Neuronal stem cell (in vitro differentiated cells): ENCODE measurements around the gene UBAP1L.
A peak's percentile ranks its signal among the peaks of the same experiment; 100 is the strongest.

ENCODE experiments used
- DNase-seq: peaks from one replicate; pipeline ENCODE4 v3.0.0-alpha.2; 2013; ENCODE audit warnings: low spot score
- H2AFZ ChIP-seq: one replicate; pipeline ENCODE4 v1.6.1; 2013; ENCODE audit warnings: mild to moderate bottlenecking, low read length, inconsistent platforms
- H2AK5ac ChIP-seq: 2 replicates; pipeline ENCODE4 v1.6.1; 2013; ENCODE audit warnings: low read depth, mild to moderate bottlenecking, inconsistent platforms, low read length, moderate library complexity, mixed read lengths
- H2BK120ac ChIP-seq: 2 replicates; pipeline ENCODE4 v1.6.1; 2013; ENCODE audit warnings: low read depth, mild to moderate bottlenecking, inconsistent platforms, low read length, moderate library complexity, mixed read lengths
- H2BK12ac ChIP-seq: one replicate; pipeline ENCODE4 v1.6.1; 2013; ENCODE audit warnings: low read length, inconsistent platforms
- H2BK15ac ChIP-seq: 2 replicates; pipeline ENCODE4 v1.6.1; 2013; ENCODE audit warnings: mild to moderate bottlenecking, low read length, inconsistent platforms, mixed read lengths
- H2BK5ac ChIP-seq: one replicate; pipeline ENCODE4 v1.6.1; 2013; ENCODE audit warnings: inconsistent platforms, mild to moderate bottlenecking, low read length, moderate library complexity
- H3K14ac ChIP-seq: one replicate; pipeline ENCODE4 v1.6.1; 2013; ENCODE audit warnings: low read length, inconsistent platforms
- H3K18ac ChIP-seq: 2 replicates; pipeline ENCODE4 v1.6.1; 2013; ENCODE audit warnings: low read length, inconsistent platforms
- H3K23ac ChIP-seq: 2 replicates; pipeline ENCODE4 v1.6.1; 2013; ENCODE audit warnings: low read depth, mild to moderate bottlenecking, mixed read lengths, low read length, inconsistent platforms; ENCODE audit not compliant: poor library complexity
- H3K27ac ChIP-seq: replicated peaks from 3 replicates; pipeline ENCODE4 v1.5.1; 2013; ENCODE audit warnings: low read length, inconsistent platforms
- H3K27me3 ChIP-seq, 3 experiments: 2 replicates each; pipeline ENCODE4 v1.6.1; 2013; ENCODE audit warnings: low read length in 3 of 3, mild to moderate bottlenecking in 2 of 3, inconsistent platforms in 1 of 3, low read depth in 1 of 3, mixed read lengths in 1 of 3, moderate library complexity in 1 of 3; ENCODE audit not compliant: control insufficient read depth in 3 of 3, insufficient read depth in 3 of 3
- H3K36me3 ChIP-seq, 2 donors: replicated peaks in 1 of 2; 2 replicates each; pipeline ENCODE4 v1.6.1; 2013; ENCODE audit warnings: low read length in 2 of 2; ENCODE audit not compliant: control insufficient read depth in 2 of 2, insufficient read depth in 2 of 2
- H3K4ac ChIP-seq: 2 replicates; pipeline ENCODE4 v1.6.1; 2013; ENCODE audit warnings: inconsistent platforms, mild to moderate bottlenecking, low read length, moderate library complexity
- H3K4me1 ChIP-seq, 2 donors: 1 replicate in 1 of 2; 2 replicates in 1 of 2; pipeline ENCODE4 v1.6.1; 2013; ENCODE audit warnings: low read length in 2 of 2, low read depth in 1 of 2; ENCODE audit not compliant: control insufficient read depth in 2 of 2, insufficient read depth in 1 of 2
- H3K4me2 ChIP-seq: one replicate; pipeline ENCODE4 v1.6.1; 2013; ENCODE audit warnings: mild to moderate bottlenecking, low read length, inconsistent platforms; ENCODE audit not compliant: insufficient read depth, poor library complexity, severe bottlenecking
- H3K4me3 ChIP-seq, 2 donors: 2 replicates each; pipeline ENCODE4 v1.5.1; 2013; ENCODE audit warnings: low read length in 2 of 2, mild to moderate bottlenecking in 2 of 2, inconsistent platforms in 1 of 2, moderate library complexity in 1 of 2
- H3K79me1 ChIP-seq: one replicate; pipeline ENCODE4 v1.6.1; 2013; ENCODE audit warnings: low read depth, mild to moderate bottlenecking, inconsistent platforms, low read length, moderate library complexity
- H3K9ac ChIP-seq: one replicate; pipeline ENCODE4 v1.6.1; 2013; ENCODE audit warnings: mild to moderate bottlenecking, low read depth, low read length, inconsistent platforms; ENCODE audit not compliant: poor library complexity
- H3K9me3 ChIP-seq, 2 donors: replicated peaks in 1 of 2; 2 replicates each; pipeline versions ENCODE3 to v1.6.1; 2013; ENCODE audit warnings: low read length in 2 of 2, mild to moderate bottlenecking in 2 of 2, inconsistent platforms in 1 of 2, low read depth in 1 of 2, mixed read lengths in 1 of 2, moderate library complexity in 1 of 2; ENCODE audit not compliant: control insufficient read depth in 2 of 2, insufficient read depth in 1 of 2
- H4K8ac ChIP-seq: one replicate; pipeline ENCODE4 v1.6.1; 2013; ENCODE audit warnings: low read depth, mild to moderate bottlenecking, inconsistent platforms, low read length, moderate library complexity
- H4K91ac ChIP-seq: one replicate; pipeline ENCODE4 v1.6.1; 2013; ENCODE audit warnings: low read length, low read depth, mild to moderate bottlenecking, inconsistent platforms; ENCODE audit not compliant: poor library complexity
- WGBS, 2 donors: extraction: QIAGEN DNeasy Blood & Tissue Kit; methylation state at CpG; one replicate each; pipeline ENCODE4 v1.1.7; 2013; ENCODE audit warnings: missing lambda C conversion rate in 2 of 2, mixed read lengths in 1 of 2; ENCODE audit not compliant: insufficient read length in 2 of 2, insufficient replicate concordance in 1 of 2; ENCODE audit errors: extremely low coverage in 2 of 2; 5-methylcytosine and 5-hydroxymethylcytosine counted together

UBAP1L gene

DNA sequence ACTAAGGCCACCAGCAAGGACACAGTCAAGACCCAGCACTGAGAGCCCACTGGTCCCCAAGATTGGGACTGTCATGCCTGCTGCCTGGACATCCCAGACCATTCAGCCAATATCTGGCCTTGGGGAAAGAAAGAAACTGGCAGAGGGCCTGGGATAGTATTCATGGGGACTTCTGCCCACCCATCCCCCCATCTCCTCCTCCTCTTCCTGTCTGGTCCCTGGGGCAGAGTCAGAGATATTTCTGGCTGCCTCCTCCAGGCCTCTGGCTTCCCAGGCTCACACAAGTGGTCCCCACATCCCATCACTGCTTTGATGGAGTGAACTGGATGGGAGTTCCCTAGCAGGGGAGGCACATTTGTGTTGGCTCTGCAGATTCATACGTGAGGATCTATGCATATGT, 43.0 kb downstream of the UBAP1L start:
- Histone ChIP-seq H2BK120ac (no peak overlapping the region), H3K4ac (no peak overlapping the region), H2AK5ac (no peak overlapping the region), H3K27me3 (peaks cover 0 to 32% (median 0%) of the 10 kb centered on the region in 3 experiments), H2BK15ac (no peak overlapping the region), H3K27ac (no peak overlapping the region), H3K4me2 (no peak overlapping the region), H4K91ac (no peak overlapping the region), H3K36me3 (no peaks in the 10 kb centered on the region), H3K18ac (no peak overlapping the region), H2BK12ac (no peak overlapping the region), H3K4me1 (peaks cover 3 to 11% of the 10 kb centered on the region in 2 donors), H3K23ac (no peak overlapping the region), H3K9ac (no peak overlapping the region), H3K9me3 (peaks cover 2 to 4% of the 10 kb centered on the region in 2 donors), H2BK5ac (no peak overlapping the region), H4K8ac (no peak overlapping the region), H3K79me1 (no peaks in the 10 kb centered on the region), H3K14ac (no peak overlapping the region), H2AFZ (no peak overlapping the region), H3K4me3 (no peak overlapping the region)
- no peak for DNase-seq
- no CpG with 5 or more reads among the region's 1 CpG for WGBS, 2 donors

DNA sequence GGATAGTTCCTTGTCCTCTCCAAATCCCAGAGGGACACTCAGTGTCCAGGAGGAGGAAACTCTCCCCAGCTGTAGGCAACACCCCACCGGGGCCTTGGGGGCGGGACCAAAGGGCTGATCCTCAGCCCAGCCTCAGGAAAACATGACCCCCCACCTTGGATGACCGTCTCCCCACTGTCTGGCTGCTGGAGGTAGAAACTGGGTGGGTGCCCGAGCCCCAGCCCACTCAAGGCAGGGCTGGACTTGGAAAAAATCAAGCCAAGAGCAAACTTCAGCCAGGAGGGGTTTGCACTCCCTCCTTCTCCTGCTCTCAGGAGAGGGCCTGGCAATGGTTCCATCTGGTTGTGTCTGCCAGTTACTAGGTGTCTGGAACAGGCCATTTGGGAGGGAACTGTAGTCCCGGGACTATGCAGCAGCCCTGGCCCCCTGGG, 43.6 kb downstream of the UBAP1L start:
- Histone ChIP-seq H2BK15ac (no peak overlapping the region), H3K14ac (peak overlapping the region; percentile 14), H4K91ac (no peak overlapping the region), H3K9ac (no peak overlapping the region), H2BK5ac (no peak overlapping the region), H3K23ac (no peak overlapping the region), H3K4me2 (no peak overlapping the region), H3K36me3 (no peaks in the 10 kb centered on the region), H4K8ac (no peak overlapping the region), H2AK5ac (no peak overlapping the region), H2AFZ (no peak overlapping the region), H3K9me3 (peaks cover 2 to 4% of the 10 kb centered on the region in 2 donors), H2BK120ac (no peak overlapping the region), H3K4me3 (no peak overlapping the region), H3K79me1 (no peaks in the 10 kb centered on the region), H3K4me1 (peaks cover 8 to 15% of the 10 kb centered on the region in 2 donors), H3K18ac (peak overlapping the region; percentile 63), H2BK12ac (no peak overlapping the region), H3K27ac (no peak overlapping the region), H3K27me3 (peaks cover 0 to 38% (median 0%) of the 10 kb centered on the region in 3 experiments), H3K4ac (no peak overlapping the region)
- no CpG with 5 or more reads among the region's 5 CpGs for WGBS, 2 donors
- no peak for DNase-seq

DNA sequence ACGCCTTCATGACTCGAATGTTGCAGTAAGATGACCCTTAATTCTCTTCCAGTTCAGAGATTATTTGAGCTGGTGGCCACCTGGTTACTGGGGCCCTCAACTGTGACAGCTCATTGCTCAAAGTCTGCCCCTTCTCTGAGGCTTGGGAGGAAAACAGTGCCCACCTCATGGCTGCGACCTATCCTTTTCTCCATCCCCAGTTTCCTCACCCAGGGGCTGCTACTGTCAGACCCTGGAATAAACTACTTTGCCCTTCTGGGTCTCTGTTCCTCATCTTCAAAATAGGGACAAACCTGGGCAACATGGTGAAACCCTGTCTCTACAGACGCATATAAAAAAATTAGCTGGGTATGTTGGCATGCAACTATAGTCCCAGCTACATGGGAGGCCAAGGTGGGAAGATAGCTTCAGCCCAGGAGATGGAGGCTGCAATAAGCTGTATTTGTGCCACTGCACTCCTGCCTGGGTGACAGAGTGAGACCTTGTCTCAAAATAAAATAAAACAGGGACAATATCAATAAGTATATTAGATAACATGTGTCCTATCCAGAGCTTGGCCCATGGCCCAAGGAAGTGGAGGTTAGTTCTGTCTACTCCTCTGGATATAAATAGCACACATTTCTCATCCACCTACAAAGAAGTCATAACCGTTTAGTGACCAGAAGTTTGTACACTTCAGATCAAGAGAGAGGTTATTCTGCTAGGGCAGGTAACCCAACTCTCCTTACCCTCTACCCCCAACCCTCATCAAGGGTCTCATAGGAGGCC, 45.0 kb downstream of the UBAP1L start:
- Histone ChIP-seq H2BK15ac (peak overlapping the region; percentile 81), H2BK5ac (no peak overlapping the region), H3K4me2 (no peak overlapping the region), H3K27ac (no peak overlapping the region), H2BK120ac (no peak overlapping the region), H2BK12ac (no peak overlapping the region), H3K9ac (no peak overlapping the region), H3K4ac (no peak overlapping the region), H3K27me3 (peaks cover 0 to 46% (median 0%) of the 10 kb centered on the region in 3 experiments), H3K4me1 (peaks cover 8 to 22% of the 10 kb centered on the region in 2 donors), H3K79me1 (no peaks in the 10 kb centered on the region), H2AK5ac (no peak overlapping the region), H3K23ac (no peak overlapping the region), H3K9me3 (peaks cover 2 to 4% of the 10 kb centered on the region in 2 donors), H2AFZ (no peak overlapping the region), H3K4me3 (no peak overlapping the region), H4K91ac (no peak overlapping the region), H4K8ac (no peak overlapping the region), H3K14ac (no peak overlapping the region), H3K36me3 (no peaks in the 10 kb centered on the region), H3K18ac (no peak overlapping the region)
- DNase-seq = no peak
- WGBS, 2 donors = no CpG with 5 or more reads among the region's 5 CpGs

DNA sequence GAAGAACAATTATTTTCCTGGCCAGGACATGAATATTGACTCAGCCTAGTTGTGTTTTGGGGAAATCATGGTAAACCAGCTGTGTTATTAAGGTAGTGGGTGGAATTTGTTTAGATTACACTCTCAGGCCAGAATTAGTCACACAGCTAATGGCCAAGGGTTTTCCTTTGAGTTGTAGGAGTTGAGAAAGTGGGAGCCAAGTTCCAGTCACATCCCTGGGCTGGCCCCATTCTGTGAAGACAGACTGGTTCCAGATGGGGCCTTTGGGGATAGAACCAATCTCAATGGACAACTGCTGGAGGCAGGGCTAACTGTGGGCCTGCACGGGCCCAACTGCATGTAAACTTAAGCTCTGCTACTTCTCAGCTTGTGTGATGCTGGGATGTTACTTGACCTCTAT, 45.8 kb downstream of the UBAP1L start:
- Histone ChIP-seq H4K91ac (peak overlapping the region; percentile 46), H3K27ac (no peak overlapping the region), H3K18ac (no peak overlapping the region), H3K4me1 (peaks cover 8 to 23% of the 10 kb centered on the region in 2 donors), H3K27me3 (peaks cover 0 to 47% (median 0%) of the 10 kb centered on the region in 3 experiments), H3K4ac (no peak overlapping the region), H2AFZ (no peak overlapping the region), H2AK5ac (no peak overlapping the region), H2BK5ac (no peak overlapping the region), H3K4me2 (no peak overlapping the region), H2BK12ac (no peak overlapping the region), H2BK15ac (peak overlapping the region; percentile 81), H3K14ac (no peak overlapping the region), H3K36me3 (no peaks in the 10 kb centered on the region), H3K23ac (no peak overlapping the region), H2BK120ac (no peak overlapping the region), H3K79me1 (no peaks in the 10 kb centered on the region), H3K9me3 (peaks cover 2 to 4% of the 10 kb centered on the region in 2 donors), H3K9ac (no peak overlapping the region), H4K8ac (no peak overlapping the region), H3K4me3 (no peak overlapping the region)
- no CpG with 5 or more reads among the region's 1 CpG for WGBS, 2 donors
- DNase-seq = no peak
